ENCODE measurements around the gene CPXM1. TPM values are rescaled to one million over a fixed set of nuclear protein-coding genes. Genes with fewer than 3 reads are reported as not detected.

The CPXM1 gene
- total and polyA plus RNA-seq, 4 donors = 1.5 to 29.1 (median 4.2) TPM

- peaks cover 0 to 18% (median 3%) of the 10 kb centered on the region in 4 donors for H3K36me3 ChIP-seq (ENCODE audit: control insufficient read depth in 4 of 4, insufficient read depth in 4 of 4, low read length in 4 of 4)
- no peak overlapping the region for H3K9ac ChIP-seq (ENCODE audit: insufficient read depth in 1 of 2, low read length in 2 of 2)
- H3K9me3 ChIP-seq (ENCODE audit: control insufficient read depth in 4 of 4, insufficient read depth in 3 of 4, low read length in 3 of 4) = peaks cover 0 to 3% (median 0%) of the 10 kb centered on the region in 4 donors
- no peak for DNase-seq
- 79 to 86% methylated on average over 11 of the region's 11 CpGs for WGBS, 2 donors
- peaks cover 0 to 11% (median 2%) of the 10 kb centered on the region in 5 donors for H3K4me1 ChIP-seq (ENCODE audit: control insufficient read depth in 5 of 5, insufficient read depth in 5 of 5, low read length in 5 of 5)
- no peak overlapping the region for H3K4me3 ChIP-seq
- no peak for TF ChIP-seq CTCF (IDR thresholded peaks at IDR 0.05; ENCODE audit: control extremely low read depth, extremely low read depth)
- no peak for ATAC-seq (ENCODE audit: insufficient read depth, low FRiP score)
- H3K27ac ChIP-seq (ENCODE audit: low read depth in 1 of 2, low read length in 1 of 2) = no peak overlapping the region
- peaks cover 0 to 6% (median 2%) of the 10 kb centered on the region in 3 donors for H3K27me3 ChIP-seq (ENCODE audit: control insufficient read depth in 3 of 3, insufficient read depth in 3 of 3, low read length in 2 of 3)
Measured at GRCh38 chr20:2794866-2795447, 5.5 kb downstream of the CPXM1 start.

GRCh38 chr20:2794202-2794748 is 6.2 kb downstream of the CPXM1 start:
- Histone ChIP-seq H3K4me3 (no peak overlapping the region), H3K9ac (ENCODE audit: insufficient read depth in 1 of 2, low read length in 2 of 2) (no peak overlapping the region), H3K27me3 (ENCODE audit: control insufficient read depth in 3 of 3, insufficient read depth in 3 of 3, low read length in 2 of 3) (peaks cover 0 to 6% (median 0%) of the 10 kb centered on the region in 3 donors), H3K27ac (ENCODE audit: low read depth in 1 of 2, low read length in 1 of 2) (no peak overlapping the region), H3K4me1 (ENCODE audit: control insufficient read depth in 5 of 5, insufficient read depth in 5 of 5, low read length in 5 of 5) (peaks cover 0 to 5% (median 0%) of the 10 kb centered on the region in 5 donors), H3K36me3 (ENCODE audit: control insufficient read depth in 4 of 4, insufficient read depth in 4 of 4, low read length in 4 of 4) (peaks cover 0 to 17% (median 3%) of the 10 kb centered on the region in 4 donors), H3K9me3 (ENCODE audit: control insufficient read depth in 4 of 4, insufficient read depth in 3 of 4, low read length in 3 of 4) (peaks cover 0 to 3% (median 0%) of the 10 kb centered on the region in 4 donors)
- DNase-seq (no peak), ATAC-seq (ENCODE audit: insufficient read depth, low FRiP score) (no peak)
- TF ChIP-seq CTCF (IDR thresholded peaks at IDR 0.05; ENCODE audit: control extremely low read depth, extremely low read depth) = no peak
- WGBS, 2 donors = 91 to 92% methylated on average over 23 of the region's 23 CpGs

- H3K4me1 ChIP-seq (ENCODE audit: control insufficient read depth in 5 of 5, insufficient read depth in 5 of 5, low read length in 5 of 5) = no peaks in the 10 kb centered on the region
- peaks cover 0 to 3% (median 0%) of the 10 kb centered on the region in 4 donors for H3K9me3 ChIP-seq (ENCODE audit: control insufficient read depth in 4 of 4, insufficient read depth in 3 of 4, low read length in 3 of 4)
- no peak for TF ChIP-seq CTCF (IDR thresholded peaks at IDR 0.05; ENCODE audit: control extremely low read depth, extremely low read depth)
- DNase-seq (no peak), ATAC-seq (ENCODE audit: insufficient read depth, low FRiP score) (no peak)
- no peak overlapping the region for H3K27ac ChIP-seq (ENCODE audit: low read depth in 1 of 2, low read length in 1 of 2)
- WGBS, 2 donors = 90 to 94% methylated on average over 6 of the region's 6 CpGs
- H3K9ac ChIP-seq (ENCODE audit: insufficient read depth in 1 of 2, low read length in 2 of 2) = no peak overlapping the region
- H3K27me3 ChIP-seq (ENCODE audit: control insufficient read depth in 3 of 3, insufficient read depth in 3 of 3, low read length in 2 of 3) = peaks cover 0 to 6% (median 0%) of the 10 kb centered on the region in 3 donors
- no peak overlapping the region for H3K4me3 ChIP-seq
- H3K36me3 ChIP-seq (ENCODE audit: control insufficient read depth in 4 of 4, insufficient read depth in 4 of 4, low read length in 4 of 4) = peaks cover 0 to 12% (median 3%) of the 10 kb centered on the region in 4 donors
Measured at GRCh38 chr20:2793471-2793870, 7.0 kb downstream of the CPXM1 start.

Measured in lung (tissue), 12 donors.